Measurements from ENCODE around the gene EDNRB. TPM values are rescaled to one million over a fixed set of nuclear protein-coding genes. Genes with fewer than 3 reads are reported as not detected.

Gene EDNRB
- total RNA-seq, 1 donor from 2014 or later, result 1.1 TPM

DNA sequence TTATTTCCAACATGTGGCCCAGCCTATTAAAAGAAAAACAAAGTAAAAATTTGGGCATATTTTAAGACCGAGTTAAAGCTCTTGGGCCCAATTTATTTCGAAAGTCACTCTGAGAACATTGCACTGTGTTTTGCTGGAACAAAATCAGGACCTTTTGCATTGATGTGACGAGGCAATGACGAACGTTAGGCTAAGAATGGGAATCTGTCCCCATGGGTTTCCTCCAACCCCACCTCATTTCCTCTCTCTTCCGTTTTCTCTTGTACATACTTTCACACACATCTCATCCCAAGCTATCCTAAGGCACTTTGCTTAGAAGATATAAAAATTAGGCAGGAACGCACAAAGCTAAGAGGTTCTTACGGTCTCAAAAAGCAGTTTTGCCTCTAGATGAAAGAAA is 22.1 kb downstream of the EDNRB start:
- H3K4me3 ChIP-seq (ENCODE audit: low read depth, low read length), result no peak overlapping the region
- H3K27me3 ChIP-seq (ENCODE audit: control insufficient read depth, insufficient read depth, low read length), result no peaks in the 10 kb centered on the region
- FAIRE-seq, result no peak
- TF ChIP-seq, protein P1, sequence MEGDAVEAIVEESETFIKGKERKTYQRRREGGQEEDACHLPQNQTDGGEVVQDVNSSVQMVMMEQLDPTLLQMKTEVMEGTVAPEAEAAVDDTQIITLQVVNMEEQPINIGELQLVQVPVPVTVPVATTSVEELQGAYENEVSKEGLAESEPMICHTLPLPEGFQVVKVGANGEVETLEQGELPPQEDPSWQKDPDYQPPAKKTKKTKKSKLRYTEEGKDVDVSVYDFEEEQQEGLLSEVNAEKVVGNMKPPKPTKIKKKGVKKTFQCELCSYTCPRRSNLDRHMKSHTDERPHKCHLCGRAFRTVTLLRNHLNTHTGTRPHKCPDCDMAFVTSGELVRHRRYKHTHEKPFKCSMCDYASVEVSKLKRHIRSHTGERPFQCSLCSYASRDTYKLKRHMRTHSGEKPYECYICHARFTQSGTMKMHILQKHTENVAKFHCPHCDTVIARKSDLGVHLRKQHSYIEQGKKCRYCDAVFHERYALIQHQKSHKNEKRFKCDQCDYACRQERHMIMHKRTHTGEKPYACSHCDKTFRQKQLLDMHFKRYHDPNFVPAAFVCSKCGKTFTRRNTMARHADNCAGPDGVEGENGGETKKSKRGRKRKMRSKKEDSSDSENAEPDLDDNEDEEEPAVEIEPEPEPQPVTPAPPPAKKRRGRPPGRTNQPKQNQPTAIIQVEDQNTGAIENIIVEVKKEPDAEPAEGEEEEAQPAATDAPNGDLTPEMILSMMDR (IDR thresholded peaks at IDR 0.05; ENCODE audit: insufficient read depth, low read length, severe bottlenecking), result no peak
- no peaks in the 10 kb centered on the region for H3K36me3 ChIP-seq (ENCODE audit: control insufficient read depth, insufficient read depth, low read length)
- no peak for DNase-seq (ENCODE audit: low read depth)

DNA sequence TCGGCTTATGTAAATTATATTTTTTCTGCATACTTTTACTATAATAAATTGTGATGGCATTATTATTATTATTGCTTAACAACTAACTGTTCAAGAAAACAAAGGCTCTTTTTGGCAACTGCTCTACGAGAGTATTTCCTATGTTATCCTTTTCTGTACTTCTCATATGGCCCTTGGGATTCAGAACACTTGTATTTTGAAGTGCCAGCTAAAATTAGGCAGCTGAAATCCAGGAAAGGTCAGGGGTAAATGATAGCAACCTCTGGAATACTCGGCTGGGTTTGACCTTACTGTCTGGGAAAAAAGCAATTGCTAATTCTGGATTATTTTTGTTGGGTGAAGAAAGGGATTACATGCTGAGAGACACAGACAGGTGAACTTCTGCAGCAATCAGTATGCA is 23.9 kb downstream of the EDNRB start:
- no peak overlapping the region for H3K4me3 ChIP-seq (ENCODE audit: low read depth, low read length)
- FAIRE-seq, result no peak

DNA sequence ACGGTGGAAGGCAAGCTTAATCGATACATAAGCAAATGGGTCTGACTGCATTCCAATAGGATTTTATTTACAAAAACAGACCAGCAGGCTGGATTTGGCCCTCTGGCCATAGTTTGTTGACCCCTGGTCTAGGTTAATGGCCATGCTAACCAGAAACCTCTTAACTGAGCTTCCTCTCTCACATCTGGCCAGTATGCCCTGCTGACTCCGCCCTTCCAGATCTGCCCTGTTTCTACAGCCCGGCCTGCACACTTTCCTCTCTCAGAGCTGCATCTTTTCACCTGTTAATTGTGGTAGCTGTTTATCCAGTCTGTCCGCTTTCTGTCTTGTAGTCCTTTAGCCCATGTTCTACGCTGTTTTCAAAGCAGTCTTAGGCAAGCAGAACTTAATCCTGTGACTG is 25.6 kb downstream of the EDNRB start:
- Histone ChIP-seq H3K27me3 (ENCODE audit: control insufficient read depth, insufficient read depth, low read length) (no peaks in the 10 kb centered on the region), H3K4me3 (ENCODE audit: low read depth, low read length) (no peak overlapping the region), H3K36me3 (ENCODE audit: control insufficient read depth, insufficient read depth, low read length) (no peaks in the 10 kb centered on the region)
- TF ChIP-seq, protein P1 (IDR thresholded peaks at IDR 0.05; ENCODE audit: insufficient read depth, low read length, severe bottlenecking), result no peak
- FAIRE-seq (no peak), DNase-seq (ENCODE audit: low read depth) (no peak)

More for the DNA sequence above, 23.9 kb downstream of the EDNRB start:
- no peak for DNase-seq (ENCODE audit: low read depth)
- Histone ChIP-seq H3K27me3 (ENCODE audit: control insufficient read depth, insufficient read depth, low read length) (no peaks in the 10 kb centered on the region), H3K36me3 (ENCODE audit: control insufficient read depth, insufficient read depth, low read length) (no peaks in the 10 kb centered on the region)
- TF ChIP-seq, protein P1 (IDR thresholded peaks at IDR 0.05; ENCODE audit: insufficient read depth, low read length, severe bottlenecking), result no peak

DNA sequence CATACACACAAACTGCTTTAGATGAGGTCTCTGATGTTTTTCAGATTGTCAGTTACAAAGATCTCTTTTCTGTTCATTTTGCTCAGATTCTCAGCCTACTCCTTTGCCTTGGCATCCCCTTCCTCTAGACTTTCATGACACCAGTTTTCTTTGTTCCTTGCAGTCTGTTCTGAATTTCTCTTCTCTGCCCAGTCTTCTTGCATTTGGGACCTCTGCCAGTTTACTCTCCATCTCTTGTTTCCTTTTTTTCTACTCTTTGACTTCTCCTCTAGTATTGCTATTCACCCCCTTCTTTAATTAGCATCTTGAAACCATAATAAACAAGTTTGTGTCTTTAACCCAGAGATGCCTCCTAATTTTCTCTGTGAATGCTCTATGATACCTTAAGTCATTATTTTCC is 26.1 kb downstream of the EDNRB start:
- FAIRE-seq, result no peak
- no peaks in the 10 kb centered on the region for H3K27me3 ChIP-seq (ENCODE audit: control insufficient read depth, insufficient read depth, low read length)
- TF ChIP-seq, protein P1 (IDR thresholded peaks at IDR 0.05; ENCODE audit: insufficient read depth, low read length, severe bottlenecking), result no peak

DNA sequence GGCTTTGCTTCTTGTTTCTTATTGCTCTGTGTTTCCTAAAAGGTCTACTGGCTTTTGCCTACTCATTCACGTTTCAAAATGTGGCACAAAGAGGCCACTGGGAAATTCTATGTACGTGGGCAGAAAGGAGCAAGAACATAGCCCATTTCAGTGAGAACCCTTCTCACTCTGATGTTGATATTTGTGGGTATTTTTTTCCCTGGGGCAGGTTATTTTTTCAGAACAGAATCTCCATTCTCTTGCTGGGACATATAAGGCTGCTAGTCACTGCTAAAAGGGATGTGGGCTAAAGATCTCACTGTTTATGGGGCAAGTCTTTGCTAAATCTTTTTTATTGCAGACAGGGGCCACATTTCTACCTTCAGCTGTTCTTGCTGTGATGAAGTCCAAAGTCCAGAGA is 27.1 kb downstream of the EDNRB start:
- TF ChIP-seq, protein P1 (IDR thresholded peaks at IDR 0.05; ENCODE audit: insufficient read depth, low read length, severe bottlenecking), result no peak
- FAIRE-seq (no peak), DNase-seq (ENCODE audit: low read depth) (no peak)
- H3K27me3 ChIP-seq (ENCODE audit: control insufficient read depth, insufficient read depth, low read length), result no peaks in the 10 kb centered on the region
- no peaks in the 10 kb centered on the region for H3K36me3 ChIP-seq (ENCODE audit: control insufficient read depth, insufficient read depth, low read length)
- H3K4me3 ChIP-seq (ENCODE audit: low read depth, low read length), result no peak overlapping the region

More for the DNA sequence above, 26.1 kb downstream of the EDNRB start:
- Histone ChIP-seq H3K36me3 (ENCODE audit: control insufficient read depth, insufficient read depth, low read length) (no peaks in the 10 kb centered on the region), H3K4me3 (ENCODE audit: low read depth, low read length) (no peak overlapping the region)
- DNase-seq (ENCODE audit: low read depth), result no peak

DNA sequence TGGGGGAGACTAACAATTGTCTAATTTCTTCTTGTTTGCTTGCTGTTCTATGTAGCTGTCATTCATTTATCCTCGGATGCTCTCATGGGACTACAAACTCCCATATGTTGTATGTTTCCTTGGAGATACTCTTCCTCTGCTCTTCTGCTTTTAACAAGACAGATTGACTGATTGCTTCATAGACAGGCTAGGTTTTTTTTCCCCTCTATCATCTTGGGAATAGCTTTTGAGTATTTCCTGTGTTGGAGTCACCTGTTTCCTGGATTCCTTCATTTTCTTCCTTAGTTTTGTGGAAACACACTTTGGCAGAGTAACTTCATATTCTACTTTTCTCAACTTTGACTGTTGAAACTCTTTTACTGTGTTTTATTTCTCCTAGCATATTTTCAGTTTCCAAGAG is 27.6 kb downstream of the EDNRB start:
- H3K4me3 ChIP-seq (ENCODE audit: low read depth, low read length), result no peak overlapping the region
- no peaks in the 10 kb centered on the region for H3K27me3 ChIP-seq (ENCODE audit: control insufficient read depth, insufficient read depth, low read length)
- H3K36me3 ChIP-seq (ENCODE audit: control insufficient read depth, insufficient read depth, low read length), result no peaks in the 10 kb centered on the region
- DNase-seq (ENCODE audit: low read depth) (no peak), FAIRE-seq (no peak)
- TF ChIP-seq, protein P1 (IDR thresholded peaks at IDR 0.05; ENCODE audit: insufficient read depth, low read length, severe bottlenecking), result no peak
